CD4-positive, CD25-positive, alpha-beta regulatory T cell (primary cell): Measurements from ENCODE around the gene MRS2. TPM values are rescaled to one million over a fixed set of nuclear protein-coding genes. Genes with fewer than 3 reads are reported as not detected.

ENCODE experiments used
- ATAC-seq, 2 donors: fragments of 150-1000 bp; cut with Tn5 transposase; one replicate each; pipeline ENCODE4 v1.10.0; 2021; ENCODE audit warnings: low read depth in 2 of 2, moderate number of reproducible peaks in 2 of 2, moderate library complexity in 1 of 2
- DNase-seq, 3 donors: peaks; one replicate each; pipeline versions ENCODE4 v3.0.0 to v3.0.0-alpha.2; 2012 to 2022; ENCODE audit warnings: mixed read lengths in 1 of 3
- H3K27ac ChIP-seq: one replicate; pipeline ENCODE4 v1.7.0; 2013; ENCODE audit warnings: mild to moderate bottlenecking, low read length; ENCODE audit not compliant: insufficient read depth, poor library complexity, severe bottlenecking
- H3K27me3 ChIP-seq: one replicate; pipeline ENCODE4 v1.7.0; 2013; ENCODE audit warnings: low read length; ENCODE audit not compliant: control insufficient read depth, insufficient read depth
- H3K36me3 ChIP-seq: one replicate; pipeline ENCODE4 v1.7.0; 2013; ENCODE audit warnings: mild to moderate bottlenecking, low read length, moderate library complexity; ENCODE audit not compliant: control insufficient read depth, insufficient read depth
- H3K4me1 ChIP-seq: 2 replicates; pipeline ENCODE4 v1.7.0; 2013; ENCODE audit warnings: mild to moderate bottlenecking, low read length; ENCODE audit not compliant: insufficient read depth, control insufficient read depth, poor library complexity, severe bottlenecking
- H3K4me3 ChIP-seq: one replicate; pipeline ENCODE4 v1.7.0; 2013; ENCODE audit warnings: low read depth, mild to moderate bottlenecking, low read length, moderate library complexity
- H3K9me3 ChIP-seq, 2 experiments: 1 replicate in 1 of 2; 2 replicates in 1 of 2; pipeline ENCODE4 v1.7.0; 2013; ENCODE audit warnings: low read length in 2 of 2, mild to moderate bottlenecking in 1 of 2, moderate library complexity in 1 of 2; ENCODE audit not compliant: control insufficient read depth in 2 of 2
- H3K27ac Mint-ChIP-seq, 3 donors: one replicate each; pipeline ENCODE4 v1.8.0; 2020 to 2022; ENCODE audit warnings: mild to moderate bottlenecking in 3 of 3, mixed read lengths in 3 of 3, moderate library complexity in 2 of 3
- H3K27me3 Mint-ChIP-seq: one replicate; pipeline ENCODE4 v1.8.0; 2022; ENCODE audit warnings: mild to moderate bottlenecking, mixed read lengths
- H3K36me3 Mint-ChIP-seq: one replicate; pipeline ENCODE4 v1.8.0; 2020; ENCODE audit warnings: mixed read lengths
- H3K4me1 Mint-ChIP-seq, 4 donors: one replicate each; pipeline ENCODE4 v1.8.0; 2020 to 2022; ENCODE audit warnings: mixed read lengths in 4 of 4, mild to moderate bottlenecking in 1 of 4
- H3K4me3 Mint-ChIP-seq, 4 donors: one replicate each; pipeline ENCODE4 v1.8.0; 2020 to 2022; ENCODE audit warnings: mild to moderate bottlenecking in 4 of 4, mixed read lengths in 4 of 4, moderate library complexity in 3 of 4
- H3K9me3 Mint-ChIP-seq, 7 donors: one replicate each; pipeline ENCODE4 v1.8.0; 2020 to 2022; ENCODE audit warnings: mixed read lengths in 7 of 7, mild to moderate bottlenecking in 3 of 7, moderate library complexity in 2 of 7
- polyA plus RNA-seq, 4 donors: library from polyadenylated mRNA; unstranded; fragments of 300-500 nt; fragmentation: Illumina TruSeq; gene quantifications; one replicate each; pipeline ENCODE4 v1.2.3, GENCODE V29; 2021
- total RNA-seq: library from RNA; stranded (reverse); gene quantifications from one replicate; pipeline ENCODE4 v1.2.3, GENCODE V29; 2022

MRS2 gene
- total and polyA plus RNA-seq, 5 donors from 2014 or later = 9.7 to 17.5 (median 16.0) TPM

GRCh38 chr6:24426729-24427446 lies 24.2 kb downstream of the MRS2 start:
- Mint-ChIP-seq H3K4me3 (no peak overlapping the region), H3K27me3 (no peaks in the 10 kb centered on the region), H3K36me3 (peaks cover 28% of the 10 kb centered on the region), H3K9me3 (no peaks in the 10 kb centered on the region), H3K27ac (peak overlapping the region; percentile 26 to 44 (median 28)), H3K4me1 (no peaks in the 10 kb centered on the region)
- Histone ChIP-seq H3K27ac (no peak overlapping the region), H3K27me3 (no peaks in the 10 kb centered on the region), H3K4me1 (no peaks in the 10 kb centered on the region), H3K9me3 (no peaks in the 10 kb centered on the region), H3K4me3 (no peak overlapping the region), H3K36me3 (peaks cover 41% of the 10 kb centered on the region)
- DNase-seq (no peak), ATAC-seq (no peak)

GRCh38 chr6:24428615-24429014 lies 25.9 kb downstream of the MRS2 start:
- no peak for DNase-seq
- no peak overlapping the region for H3K4me3 ChIP-seq
- peaks cover 23% of the 10 kb centered on the region for H3K36me3 ChIP-seq
- H3K27ac Mint-ChIP-seq = no peak overlapping the region
- no peak overlapping the region for H3K27ac ChIP-seq
- H3K4me1 ChIP-seq = no peaks in the 10 kb centered on the region
- no peaks in the 10 kb centered on the region for H3K4me1 Mint-ChIP-seq
- no peaks in the 10 kb centered on the region for H3K27me3 ChIP-seq
- no peak for ATAC-seq
- H3K36me3 Mint-ChIP-seq = peaks cover 20% of the 10 kb centered on the region
- H3K9me3 Mint-ChIP-seq = no peaks in the 10 kb centered on the region
- H3K9me3 ChIP-seq = no peaks in the 10 kb centered on the region
- H3K4me3 Mint-ChIP-seq = no peak overlapping the region
- no peaks in the 10 kb centered on the region for H3K27me3 Mint-ChIP-seq

- Histone ChIP-seq H3K27me3 (no peaks in the 10 kb centered on the region), H3K27ac (no peak overlapping the region), H3K4me1 (no peaks in the 10 kb centered on the region), H3K4me3 (no peak overlapping the region), H3K36me3 (peaks cover 19% of the 10 kb centered on the region), H3K9me3 (no peaks in the 10 kb centered on the region)
- ATAC-seq (no peak), DNase-seq (no peak)
- H3K27ac Mint-ChIP-seq = no peak overlapping the region
- H3K36me3 Mint-ChIP-seq = peaks cover 18% of the 10 kb centered on the region
- no peak overlapping the region for H3K4me3 Mint-ChIP-seq
- no peaks in the 10 kb centered on the region for H3K4me1 Mint-ChIP-seq
- H3K9me3 Mint-ChIP-seq = no peaks in the 10 kb centered on the region
- H3K27me3 Mint-ChIP-seq = no peaks in the 10 kb centered on the region
Measured at GRCh38 chr6:24429146-24429545, 26.4 kb downstream of the MRS2 start.

- no peaks in the 10 kb centered on the region for H3K27me3 Mint-ChIP-seq
- Histone ChIP-seq H3K4me3 (no peak overlapping the region), H3K4me1 (no peaks in the 10 kb centered on the region), H3K9me3 (no peaks in the 10 kb centered on the region), H3K27ac (no peak overlapping the region), H3K36me3 (peaks cover 9% of the 10 kb centered on the region), H3K27me3 (no peaks in the 10 kb centered on the region)
- H3K9me3 Mint-ChIP-seq = no peaks in the 10 kb centered on the region
- DNase-seq = no peak
- no peak for ATAC-seq
- H3K27ac Mint-ChIP-seq = peak overlapping the region in 1 of 3 donors; percentile 34
- no peak overlapping the region for H3K4me3 Mint-ChIP-seq
- peaks cover 8% of the 10 kb centered on the region for H3K36me3 Mint-ChIP-seq
- no peaks in the 10 kb centered on the region for H3K4me1 Mint-ChIP-seq
Measured at GRCh38 chr6:24430086-24430485, 27.4 kb downstream of the MRS2 start.

GRCh38 chr6:24431045-24431451 lies 28.3 kb downstream of the MRS2 start:
- H3K27ac Mint-ChIP-seq = no peak overlapping the region
- DNase-seq (peak in 2 of 3 donors; percentile 19 to 53), ATAC-seq (no peak)
- H3K36me3 Mint-ChIP-seq = peaks cover 6% of the 10 kb centered on the region
- no peak overlapping the region for H3K4me3 Mint-ChIP-seq
- no peaks in the 10 kb centered on the region for H3K27me3 ChIP-seq
- no peaks in the 10 kb centered on the region for H3K9me3 ChIP-seq
- H3K36me3 ChIP-seq = peaks cover 2% of the 10 kb centered on the region
- no peak overlapping the region for H3K27ac ChIP-seq
- H3K4me1 ChIP-seq = no peaks in the 10 kb centered on the region
- no peak overlapping the region for H3K4me3 ChIP-seq
- H3K9me3 Mint-ChIP-seq = no peaks in the 10 kb centered on the region
- H3K4me1 Mint-ChIP-seq = no peaks in the 10 kb centered on the region
- H3K27me3 Mint-ChIP-seq = no peaks in the 10 kb centered on the region

- Histone ChIP-seq H3K4me1 (no peaks in the 10 kb centered on the region), H3K4me3 (no peak overlapping the region), H3K9me3 (no peaks in the 10 kb centered on the region), H3K27me3 (no peaks in the 10 kb centered on the region), H3K27ac (no peak overlapping the region), H3K36me3 (no peaks in the 10 kb centered on the region)
- Mint-ChIP-seq H3K36me3 (peaks cover 12% of the 10 kb centered on the region), H3K27me3 (no peaks in the 10 kb centered on the region), H3K4me1 (no peaks in the 10 kb centered on the region), H3K27ac (no peak overlapping the region), H3K4me3 (no peak overlapping the region), H3K9me3 (no peaks in the 10 kb centered on the region)
- DNase-seq (no peak), ATAC-seq (no peak)
Measured at GRCh38 chr6:24432611-24433010, 29.9 kb downstream of the MRS2 start.

GRCh38 chr6:24436979-24437378 lies 34.2 kb downstream of the MRS2 start:
- no peak overlapping the region for H3K4me3 ChIP-seq
- Mint-ChIP-seq H3K9me3 (no peaks in the 10 kb centered on the region), H3K27ac (no peak overlapping the region), H3K36me3 (peaks cover 22% of the 10 kb centered on the region), H3K27me3 (no peaks in the 10 kb centered on the region), H3K4me3 (no peak overlapping the region), H3K4me1 (peaks cover 0 to 2% (median 0%) of the 10 kb centered on the region in 4 donors)
- no peaks in the 10 kb centered on the region for H3K4me1 ChIP-seq
- no peak overlapping the region for H3K27ac ChIP-seq
- no peaks in the 10 kb centered on the region for H3K36me3 ChIP-seq
- ATAC-seq = no peak
- H3K9me3 ChIP-seq = no peaks in the 10 kb centered on the region
- H3K27me3 ChIP-seq = no peaks in the 10 kb centered on the region
- no peak for DNase-seq

GRCh38 chr6:24439858-24440539 lies 37.3 kb downstream of the MRS2 start:
- Histone ChIP-seq H3K36me3 (no peaks in the 10 kb centered on the region), H3K4me1 (no peaks in the 10 kb centered on the region), H3K4me3 (no peak overlapping the region), H3K9me3 (no peaks in the 10 kb centered on the region), H3K27me3 (no peaks in the 10 kb centered on the region), H3K27ac (no peak overlapping the region)
- Mint-ChIP-seq H3K36me3 (peaks cover 22% of the 10 kb centered on the region), H3K9me3 (no peaks in the 10 kb centered on the region), H3K4me3 (no peak overlapping the region), H3K27me3 (no peaks in the 10 kb centered on the region), H3K4me1 (peaks cover 0 to 2% (median 0%) of the 10 kb centered on the region in 4 donors), H3K27ac (peak overlapping the region in 1 of 3 donors; percentile 5)
- no peak for DNase-seq
- ATAC-seq = no peak
